ENCODE data around the gene TSLP. TPM values are rescaled to one million over a fixed set of nuclear protein-coding genes. Genes with fewer than 3 reads are reported as not detected.

TSLP gene
- total RNA-seq, 1 experiment from 2014 or later, result not detected

GRCh38 chr5:111066261-111066938 is 5.1 kb upstream of the TSLP start:
- Histone ChIP-seq H3K27me3 (ENCODE audit: low read length) (no peaks in the 10 kb centered on the region), H3K4me2 (ENCODE audit: low read depth, low read length, poor library complexity, severe bottlenecking) (no peak overlapping the region), H3K4me3 (ENCODE audit: low read length) (no peak overlapping the region), H3K9me2 (replicated peaks; ENCODE audit: insufficient read depth, low read length) (no peaks in the 10 kb centered on the region), H3K27ac (ENCODE audit: low read length) (no peak overlapping the region), H3K9me3 (ENCODE audit: low read length) (no peaks in the 10 kb centered on the region), H3K4me1 (ENCODE audit: low read length) (no peaks in the 10 kb centered on the region), H4K20me1 (ENCODE audit: insufficient read depth, low read depth, low read length) (no peaks in the 10 kb centered on the region), H3K36me3 (ENCODE audit: insufficient read depth, low read length) (no peaks in the 10 kb centered on the region), H2AFZ (ENCODE audit: low read length) (no peak overlapping the region), H3K9ac (ENCODE audit: low read length) (no peak overlapping the region), H3K79me2 (ENCODE audit: low read length) (no peaks in the 10 kb centered on the region)
- DNase-seq, result no peak

GRCh38 chr5:111068213-111068612 is 3.3 kb upstream of the TSLP start:
- Histone ChIP-seq H3K36me3 (ENCODE audit: insufficient read depth, low read length) (no peaks in the 10 kb centered on the region), H3K27me3 (ENCODE audit: low read length) (no peaks in the 10 kb centered on the region), H3K9me2 (replicated peaks; ENCODE audit: insufficient read depth, low read length) (no peaks in the 10 kb centered on the region), H3K4me2 (ENCODE audit: low read depth, low read length, poor library complexity, severe bottlenecking) (no peak overlapping the region), H3K4me3 (ENCODE audit: low read length) (no peak overlapping the region), H2AFZ (ENCODE audit: low read length) (no peak overlapping the region), H3K4me1 (ENCODE audit: low read length) (no peaks in the 10 kb centered on the region), H3K9ac (ENCODE audit: low read length) (no peak overlapping the region), H4K20me1 (ENCODE audit: insufficient read depth, low read depth, low read length) (no peaks in the 10 kb centered on the region), H3K27ac (ENCODE audit: low read length) (no peak overlapping the region), H3K79me2 (ENCODE audit: low read length) (no peaks in the 10 kb centered on the region), H3K9me3 (ENCODE audit: low read length) (no peaks in the 10 kb centered on the region)
- DNase-seq, result no peak

- Histone ChIP-seq H3K9ac (ENCODE audit: low read length) (no peak overlapping the region), H4K20me1 (ENCODE audit: insufficient read depth, low read depth, low read length) (no peaks in the 10 kb centered on the region), H3K79me2 (ENCODE audit: low read length) (no peaks in the 10 kb centered on the region), H3K4me3 (ENCODE audit: low read length) (no peak overlapping the region), H2AFZ (ENCODE audit: low read length) (no peak overlapping the region), H3K9me2 (replicated peaks; ENCODE audit: insufficient read depth, low read length) (no peaks in the 10 kb centered on the region), H3K27ac (ENCODE audit: low read length) (no peak overlapping the region), H3K9me3 (ENCODE audit: low read length) (no peaks in the 10 kb centered on the region), H3K27me3 (ENCODE audit: low read length) (no peaks in the 10 kb centered on the region), H3K36me3 (ENCODE audit: insufficient read depth, low read length) (no peaks in the 10 kb centered on the region), H3K4me2 (ENCODE audit: low read depth, low read length, poor library complexity, severe bottlenecking) (no peak overlapping the region), H3K4me1 (ENCODE audit: low read length) (peaks cover under 1% of the 10 kb centered on the region; the same call in 1 of the 2 replicates)
- no peak for DNase-seq
These were observed 1.7 kb upstream of the TSLP start for GRCh38 chr5:111069839-111070238.

GRCh38 chr5:111070272-111071134 is 1.0 kb upstream of the TSLP start:
- Histone ChIP-seq H2AFZ (ENCODE audit: low read length) (no peak overlapping the region), H4K20me1 (ENCODE audit: insufficient read depth, low read depth, low read length) (no peaks in the 10 kb centered on the region), H3K9ac (ENCODE audit: low read length) (no peak overlapping the region), H3K79me2 (ENCODE audit: low read length) (no peaks in the 10 kb centered on the region), H3K4me2 (ENCODE audit: low read depth, low read length, poor library complexity, severe bottlenecking) (no peak overlapping the region), H3K36me3 (ENCODE audit: insufficient read depth, low read length) (no peaks in the 10 kb centered on the region), H3K4me1 (ENCODE audit: low read length) (peaks cover 7% of the 10 kb centered on the region), H3K27ac (ENCODE audit: low read length) (no peak overlapping the region), H3K4me3 (ENCODE audit: low read length) (no peak overlapping the region), H3K27me3 (ENCODE audit: low read length) (no peaks in the 10 kb centered on the region), H3K9me3 (ENCODE audit: low read length) (no peaks in the 10 kb centered on the region), H3K9me2 (replicated peaks; ENCODE audit: insufficient read depth, low read length) (no peaks in the 10 kb centered on the region)
- no peak for DNase-seq

DNA sequence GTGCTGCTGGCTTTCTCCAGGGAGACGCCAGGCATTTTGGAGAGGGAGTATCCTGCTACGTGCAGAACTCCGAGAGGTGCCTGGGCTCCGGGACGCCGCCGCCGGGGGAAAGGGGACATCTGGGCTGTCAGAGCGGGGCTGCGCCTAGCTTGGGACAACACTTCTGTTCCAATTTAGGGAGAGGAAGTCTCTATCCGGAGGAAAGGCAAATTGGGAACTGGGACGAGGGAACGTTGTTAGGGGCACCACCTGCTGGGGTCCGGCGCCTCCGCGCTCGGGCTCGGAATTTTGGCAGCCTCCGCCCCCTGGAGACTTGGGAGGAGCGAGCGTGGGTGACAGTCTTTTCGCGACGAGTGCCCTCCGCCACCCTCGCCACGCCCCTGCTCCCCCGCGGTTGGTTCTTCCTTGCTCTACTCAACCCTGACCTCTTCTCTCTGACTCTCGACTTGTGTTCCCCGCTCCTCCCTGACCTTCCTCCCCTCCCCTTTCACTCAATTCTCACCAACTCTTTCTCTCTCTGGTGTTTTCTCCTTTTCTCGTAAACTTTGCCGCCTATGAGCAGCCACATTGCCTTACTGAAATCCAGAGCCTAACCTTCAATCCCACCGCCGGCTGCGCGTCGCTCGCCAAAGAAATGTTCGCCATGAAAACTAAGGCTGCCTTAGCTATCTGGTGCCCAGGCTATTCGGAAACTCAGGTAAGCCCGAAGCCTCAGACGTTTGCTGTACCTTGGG is 1.6 kb downstream of the TSLP start:
- peaks cover 16% of the 10 kb centered on the region for H3K4me1 ChIP-seq (ENCODE audit: low read length)
- no peak overlapping the region for H2AFZ ChIP-seq (ENCODE audit: low read length)
- H3K36me3 ChIP-seq (ENCODE audit: insufficient read depth, low read length), result no peaks in the 10 kb centered on the region
- H4K20me1 ChIP-seq (ENCODE audit: insufficient read depth, low read depth, low read length), result no peaks in the 10 kb centered on the region
- H3K9ac ChIP-seq (ENCODE audit: low read length), result no peak overlapping the region
- no peak overlapping the region for H3K4me2 ChIP-seq (ENCODE audit: low read depth, low read length, poor library complexity, severe bottlenecking)
- H3K9me2 ChIP-seq (replicated peaks; ENCODE audit: insufficient read depth, low read length), result no peaks in the 10 kb centered on the region
- no peak for DNase-seq
- H3K4me3 ChIP-seq (ENCODE audit: low read length), result no peak overlapping the region
- no peak overlapping the region for H3K27ac ChIP-seq (ENCODE audit: low read length)
- H3K9me3 ChIP-seq (ENCODE audit: low read length), result no peaks in the 10 kb centered on the region
- no peaks in the 10 kb centered on the region for H3K79me2 ChIP-seq (ENCODE audit: low read length)
- no peaks in the 10 kb centered on the region for H3K27me3 ChIP-seq (ENCODE audit: low read length)

- H3K27me3 ChIP-seq (ENCODE audit: low read length), result no peaks in the 10 kb centered on the region
- no peak overlapping the region for H3K27ac ChIP-seq (ENCODE audit: low read length)
- no peak overlapping the region for H3K9ac ChIP-seq (ENCODE audit: low read length)
- peaks cover 16% of the 10 kb centered on the region for H3K4me1 ChIP-seq (ENCODE audit: low read length)
- no peaks in the 10 kb centered on the region for H3K36me3 ChIP-seq (ENCODE audit: insufficient read depth, low read length)
- no peak overlapping the region for H3K4me3 ChIP-seq (ENCODE audit: low read length)
- no peak overlapping the region for H3K4me2 ChIP-seq (ENCODE audit: low read depth, low read length, poor library complexity, severe bottlenecking)
- no peaks in the 10 kb centered on the region for H3K79me2 ChIP-seq (ENCODE audit: low read length)
- no peaks in the 10 kb centered on the region for H3K9me2 ChIP-seq (replicated peaks; ENCODE audit: insufficient read depth, low read length)
- H3K9me3 ChIP-seq (ENCODE audit: low read length), result no peaks in the 10 kb centered on the region
- no peak for DNase-seq
- H4K20me1 ChIP-seq (ENCODE audit: insufficient read depth, low read depth, low read length), result no peaks in the 10 kb centered on the region
- no peak overlapping the region for H2AFZ ChIP-seq (ENCODE audit: low read length)
These were observed 2.7 kb downstream of the TSLP start for GRCh38 chr5:111074244-111074643.

GRCh38 chr5:111075520-111075919 is 4.0 kb downstream of the TSLP start:
- Histone ChIP-seq H3K27me3 (ENCODE audit: low read length) (no peaks in the 10 kb centered on the region), H3K4me3 (ENCODE audit: low read length) (no peak overlapping the region), H3K4me2 (ENCODE audit: low read depth, low read length, poor library complexity, severe bottlenecking) (no peak overlapping the region), H3K9ac (ENCODE audit: low read length) (no peak overlapping the region), H3K27ac (ENCODE audit: low read length) (no peak overlapping the region), H3K79me2 (ENCODE audit: low read length) (no peaks in the 10 kb centered on the region), H4K20me1 (ENCODE audit: insufficient read depth, low read depth, low read length) (no peaks in the 10 kb centered on the region), H3K9me3 (ENCODE audit: low read length) (no peaks in the 10 kb centered on the region), H3K9me2 (replicated peaks; ENCODE audit: insufficient read depth, low read length) (no peaks in the 10 kb centered on the region), H3K36me3 (ENCODE audit: insufficient read depth, low read length) (no peaks in the 10 kb centered on the region), H2AFZ (ENCODE audit: low read length) (no peak overlapping the region), H3K4me1 (ENCODE audit: low read length) (peaks cover 29% of the 10 kb centered on the region)
- no peak for DNase-seq

DNA sequence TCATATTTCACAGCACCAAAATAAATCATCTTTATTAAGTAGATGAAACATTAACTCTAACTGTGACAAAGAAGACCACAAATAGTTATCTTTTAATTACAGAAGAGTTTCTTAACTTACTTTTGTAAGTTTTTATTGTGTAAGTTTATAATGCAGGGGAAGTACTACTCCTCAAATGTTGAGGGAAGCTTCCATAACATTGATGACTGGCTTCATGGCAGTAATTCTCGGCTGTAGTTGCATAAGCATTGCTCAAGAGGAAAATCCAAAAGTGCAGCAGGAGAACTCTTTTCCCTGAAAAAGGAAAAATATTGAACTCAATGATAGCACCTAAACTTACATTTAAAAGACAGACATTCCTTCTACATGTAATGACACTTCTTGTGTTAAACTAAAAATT is 4.6 kb downstream of the TSLP start:
- H3K4me1 ChIP-seq (ENCODE audit: low read length), result peaks cover 34% of the 10 kb centered on the region
- no peak overlapping the region for H3K9ac ChIP-seq (ENCODE audit: low read length)
- no peaks in the 10 kb centered on the region for H3K9me2 ChIP-seq (replicated peaks; ENCODE audit: insufficient read depth, low read length)
- no peaks in the 10 kb centered on the region for H3K36me3 ChIP-seq (ENCODE audit: insufficient read depth, low read length)
- no peaks in the 10 kb centered on the region for H3K79me2 ChIP-seq (ENCODE audit: low read length)
- H3K27ac ChIP-seq (ENCODE audit: low read length), result no peak overlapping the region
- H3K27me3 ChIP-seq (ENCODE audit: low read length), result no peaks in the 10 kb centered on the region
- H3K4me2 ChIP-seq (ENCODE audit: low read depth, low read length, poor library complexity, severe bottlenecking), result no peak overlapping the region
- H2AFZ ChIP-seq (ENCODE audit: low read length), result no peak overlapping the region
- no peaks in the 10 kb centered on the region for H4K20me1 ChIP-seq (ENCODE audit: insufficient read depth, low read depth, low read length)
- no peak for DNase-seq
- no peak overlapping the region for H3K4me3 ChIP-seq (ENCODE audit: low read length)
- no peaks in the 10 kb centered on the region for H3K9me3 ChIP-seq (ENCODE audit: low read length)

Data from Karpas-422 (cell line).